Measurements from ENCODE around the gene DNAH1.

DNA sequence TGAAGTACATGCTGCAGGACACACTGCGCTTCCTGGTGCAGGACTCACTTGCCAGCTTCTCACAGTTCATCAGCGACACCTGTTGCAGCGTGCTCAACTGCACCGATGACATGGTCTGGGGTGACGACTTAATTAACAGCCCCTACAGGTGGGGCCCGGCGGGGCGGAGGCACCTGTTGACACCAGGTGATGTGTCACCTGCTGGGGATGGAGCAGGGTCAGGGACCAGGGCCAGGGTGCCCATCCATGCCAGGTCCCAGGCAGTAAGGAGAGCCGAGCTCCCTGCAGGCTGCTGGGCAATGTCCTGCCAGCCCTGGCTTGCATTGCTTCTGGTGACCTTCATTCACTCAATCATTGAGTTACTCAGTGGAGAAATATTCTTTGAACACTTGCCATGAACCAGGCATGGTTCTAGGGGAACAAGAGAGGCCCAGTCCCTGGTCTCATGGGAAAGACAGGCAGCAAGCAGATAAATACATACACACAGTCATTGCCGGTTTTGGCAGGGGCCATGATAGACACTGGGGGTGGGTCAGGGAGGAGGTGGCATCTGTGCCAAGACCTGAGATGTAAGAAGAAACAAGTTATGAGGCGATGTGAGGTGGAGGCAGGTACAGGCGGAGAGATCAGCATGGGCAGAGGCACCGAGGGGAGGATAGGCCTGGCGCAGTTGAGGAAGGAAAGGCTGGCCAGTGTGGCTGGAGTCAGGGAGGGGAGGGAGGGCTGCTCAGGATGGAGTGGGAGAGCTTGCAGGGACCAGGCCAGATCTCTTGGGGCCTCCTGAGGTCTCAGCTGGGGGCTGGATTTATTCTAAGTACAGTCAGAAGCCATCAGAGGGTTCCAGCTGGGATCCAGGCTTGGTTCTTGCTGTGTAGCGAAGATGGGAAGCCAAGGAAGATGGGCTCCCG lies 30.8 kb downstream of the DNAH1 start:
- TF ChIP-seq ARHGAP35 (CRISPR knock-in tag; IDR thresholded peaks at IDR 0.05; ENCODE audit: borderline replicate concordance) (no peak), ZBTB21 (CRISPR knock-in tag; IDR thresholded peaks at IDR 0.05) (no peak), EZH2 (conservative IDR thresholded peaks at IDR 0.05; ENCODE audit: low read depth, low read length) (no peak), MTA1 (CRISPR knock-in tag; IDR thresholded peaks at IDR 0.05; ENCODE audit: borderline replicate concordance) (no peak), HOMEZ (CRISPR knock-in tag; IDR thresholded peaks at IDR 0.05; ENCODE audit: low read depth) (no peak), ARNTL (CRISPR knock-in tag; IDR thresholded peaks at IDR 0.05) (no peak), CHD2 (IDR thresholded peaks at IDR 0.05; ENCODE audit: low read depth, low read length) (no peak), POLR2A (IDR thresholded peaks at IDR 0.05; ENCODE audit: insufficient read depth in 1 of 2, low read depth in 2 of 2, low read length in 2 of 2) (no peak)
- TF ChIP-seq, protein P1, sequence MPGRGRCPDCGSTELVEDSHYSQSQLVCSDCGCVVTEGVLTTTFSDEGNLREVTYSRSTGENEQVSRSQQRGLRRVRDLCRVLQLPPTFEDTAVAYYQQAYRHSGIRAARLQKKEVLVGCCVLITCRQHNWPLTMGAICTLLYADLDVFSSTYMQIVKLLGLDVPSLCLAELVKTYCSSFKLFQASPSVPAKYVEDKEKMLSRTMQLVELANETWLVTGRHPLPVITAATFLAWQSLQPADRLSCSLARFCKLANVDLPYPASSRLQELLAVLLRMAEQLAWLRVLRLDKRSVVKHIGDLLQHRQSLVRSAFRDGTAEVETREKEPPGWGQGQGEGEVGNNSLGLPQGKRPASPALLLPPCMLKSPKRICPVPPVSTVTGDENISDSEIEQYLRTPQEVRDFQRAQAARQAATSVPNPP (CRISPR knock-in tag; IDR thresholded peaks at IDR 0.05) = no peak
- TF ChIP-seq, protein P2, sequence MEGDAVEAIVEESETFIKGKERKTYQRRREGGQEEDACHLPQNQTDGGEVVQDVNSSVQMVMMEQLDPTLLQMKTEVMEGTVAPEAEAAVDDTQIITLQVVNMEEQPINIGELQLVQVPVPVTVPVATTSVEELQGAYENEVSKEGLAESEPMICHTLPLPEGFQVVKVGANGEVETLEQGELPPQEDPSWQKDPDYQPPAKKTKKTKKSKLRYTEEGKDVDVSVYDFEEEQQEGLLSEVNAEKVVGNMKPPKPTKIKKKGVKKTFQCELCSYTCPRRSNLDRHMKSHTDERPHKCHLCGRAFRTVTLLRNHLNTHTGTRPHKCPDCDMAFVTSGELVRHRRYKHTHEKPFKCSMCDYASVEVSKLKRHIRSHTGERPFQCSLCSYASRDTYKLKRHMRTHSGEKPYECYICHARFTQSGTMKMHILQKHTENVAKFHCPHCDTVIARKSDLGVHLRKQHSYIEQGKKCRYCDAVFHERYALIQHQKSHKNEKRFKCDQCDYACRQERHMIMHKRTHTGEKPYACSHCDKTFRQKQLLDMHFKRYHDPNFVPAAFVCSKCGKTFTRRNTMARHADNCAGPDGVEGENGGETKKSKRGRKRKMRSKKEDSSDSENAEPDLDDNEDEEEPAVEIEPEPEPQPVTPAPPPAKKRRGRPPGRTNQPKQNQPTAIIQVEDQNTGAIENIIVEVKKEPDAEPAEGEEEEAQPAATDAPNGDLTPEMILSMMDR (CRISPR knock-in tag; IDR thresholded peaks at IDR 0.05) = no peak
